ENCODE results near the gene TMEM221.

GRCh38 chr19:17481986-17482385 is 33.5 kb upstream of the TMEM221 start:
- TF ChIP-seq POLR2AphosphoS5 (IDR thresholded peaks at IDR 0.05) (no peak), RAD21 (conservative IDR thresholded peaks at IDR 0.05) (no peak), EP300 (conservative IDR thresholded peaks at IDR 0.05; ENCODE audit: poor library complexity, severe bottlenecking) (no peak), EZH2 (IDR thresholded peaks at IDR 0.05; ENCODE audit: borderline replicate concordance, insufficient read depth, low read length, poor library complexity, severe bottlenecking) (no peak), TAF1 (IDR thresholded peaks at IDR 0.05; ENCODE audit: low read depth) (no peak), MXI1 (conservative IDR thresholded peaks at IDR 0.05; ENCODE audit: poor library complexity, severe bottlenecking) (no peak)
- TF ChIP-seq, protein P1, sequence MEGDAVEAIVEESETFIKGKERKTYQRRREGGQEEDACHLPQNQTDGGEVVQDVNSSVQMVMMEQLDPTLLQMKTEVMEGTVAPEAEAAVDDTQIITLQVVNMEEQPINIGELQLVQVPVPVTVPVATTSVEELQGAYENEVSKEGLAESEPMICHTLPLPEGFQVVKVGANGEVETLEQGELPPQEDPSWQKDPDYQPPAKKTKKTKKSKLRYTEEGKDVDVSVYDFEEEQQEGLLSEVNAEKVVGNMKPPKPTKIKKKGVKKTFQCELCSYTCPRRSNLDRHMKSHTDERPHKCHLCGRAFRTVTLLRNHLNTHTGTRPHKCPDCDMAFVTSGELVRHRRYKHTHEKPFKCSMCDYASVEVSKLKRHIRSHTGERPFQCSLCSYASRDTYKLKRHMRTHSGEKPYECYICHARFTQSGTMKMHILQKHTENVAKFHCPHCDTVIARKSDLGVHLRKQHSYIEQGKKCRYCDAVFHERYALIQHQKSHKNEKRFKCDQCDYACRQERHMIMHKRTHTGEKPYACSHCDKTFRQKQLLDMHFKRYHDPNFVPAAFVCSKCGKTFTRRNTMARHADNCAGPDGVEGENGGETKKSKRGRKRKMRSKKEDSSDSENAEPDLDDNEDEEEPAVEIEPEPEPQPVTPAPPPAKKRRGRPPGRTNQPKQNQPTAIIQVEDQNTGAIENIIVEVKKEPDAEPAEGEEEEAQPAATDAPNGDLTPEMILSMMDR (IDR thresholded peaks at IDR 0.05; ENCODE audit: poor library complexity, severe bottlenecking), result no peak
- TF ChIP-seq, protein P2, sequence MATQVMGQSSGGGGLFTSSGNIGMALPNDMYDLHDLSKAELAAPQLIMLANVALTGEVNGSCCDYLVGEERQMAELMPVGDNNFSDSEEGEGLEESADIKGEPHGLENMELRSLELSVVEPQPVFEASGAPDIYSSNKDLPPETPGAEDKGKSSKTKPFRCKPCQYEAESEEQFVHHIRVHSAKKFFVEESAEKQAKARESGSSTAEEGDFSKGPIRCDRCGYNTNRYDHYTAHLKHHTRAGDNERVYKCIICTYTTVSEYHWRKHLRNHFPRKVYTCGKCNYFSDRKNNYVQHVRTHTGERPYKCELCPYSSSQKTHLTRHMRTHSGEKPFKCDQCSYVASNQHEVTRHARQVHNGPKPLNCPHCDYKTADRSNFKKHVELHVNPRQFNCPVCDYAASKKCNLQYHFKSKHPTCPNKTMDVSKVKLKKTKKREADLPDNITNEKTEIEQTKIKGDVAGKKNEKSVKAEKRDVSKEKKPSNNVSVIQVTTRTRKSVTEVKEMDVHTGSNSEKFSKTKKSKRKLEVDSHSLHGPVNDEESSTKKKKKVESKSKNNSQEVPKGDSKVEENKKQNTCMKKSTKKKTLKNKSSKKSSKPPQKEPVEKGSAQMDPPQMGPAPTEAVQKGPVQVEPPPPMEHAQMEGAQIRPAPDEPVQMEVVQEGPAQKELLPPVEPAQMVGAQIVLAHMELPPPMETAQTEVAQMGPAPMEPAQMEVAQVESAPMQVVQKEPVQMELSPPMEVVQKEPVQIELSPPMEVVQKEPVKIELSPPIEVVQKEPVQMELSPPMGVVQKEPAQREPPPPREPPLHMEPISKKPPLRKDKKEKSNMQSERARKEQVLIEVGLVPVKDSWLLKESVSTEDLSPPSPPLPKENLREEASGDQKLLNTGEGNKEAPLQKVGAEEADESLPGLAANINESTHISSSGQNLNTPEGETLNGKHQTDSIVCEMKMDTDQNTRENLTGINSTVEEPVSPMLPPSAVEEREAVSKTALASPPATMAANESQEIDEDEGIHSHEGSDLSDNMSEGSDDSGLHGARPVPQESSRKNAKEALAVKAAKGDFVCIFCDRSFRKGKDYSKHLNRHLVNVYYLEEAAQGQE (IDR thresholded peaks at IDR 0.05; ENCODE audit: borderline replicate concordance), result no peak
